ENCODE results near the gene ASB10.

GRCh38 chr7:151188252-151188542, 1.1 kb upstream of the ASB10 start:
- TF ChIP-seq POLR2AphosphoS5 (IDR thresholded peaks at IDR 0.05; ENCODE audit: low read depth, low read length) (no peak), TCF7L2 (IDR thresholded peaks at IDR 0.05; ENCODE audit: low read depth, low read length) (no peak), CTCF (IDR thresholded peaks at IDR 0.05) (no peak)

Data from Panc1 (cell line).